Bronchial smooth muscle cell (primary cell): ENCODE data around the gene SMCP. TPM values are rescaled to one million over a fixed set of nuclear protein-coding genes. Genes with fewer than 3 reads are reported as not detected.

Source experiments
- total RNA-seq: library from RNA; depleted of rRNA; stranded (reverse); fragments of >200 nt; gene quantifications from 2 replicates; pipeline ENCODE4 v1.2.1, GENCODE V29; 2014

SMCP gene, protein sequence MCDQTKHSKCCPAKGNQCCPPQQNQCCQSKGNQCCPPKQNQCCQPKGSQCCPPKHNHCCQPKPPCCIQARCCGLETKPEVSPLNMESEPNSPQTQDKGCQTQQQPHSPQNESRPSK
- total RNA-seq: not detected in 2 replicates

DNA sequence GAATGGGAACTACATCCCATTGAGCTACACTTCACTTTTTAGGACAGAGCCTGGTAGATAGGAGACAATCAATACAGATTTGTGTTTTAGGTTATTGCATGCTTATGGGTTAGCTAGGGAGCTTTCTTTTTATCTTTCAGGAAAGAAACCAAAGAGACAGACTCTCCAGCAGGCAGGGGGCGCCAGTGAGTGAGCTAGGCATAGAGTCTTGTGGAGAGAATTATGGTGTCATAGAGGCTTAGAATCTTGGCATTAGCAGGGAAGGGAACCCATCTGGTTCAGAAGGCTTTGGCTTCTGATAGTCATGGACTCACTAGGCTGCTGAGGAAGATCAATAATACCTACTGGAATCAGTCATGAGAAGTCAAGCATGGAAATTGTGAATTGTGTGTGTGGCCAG, at the start of gene SMCP:
TSS of gene SMCP (plus strand) at position 281 of the 400 bp plus-strand sequence. CDS start 6,101 bp downstream, outside the sequence.

GRCh38 chr1:152842556-152842955, 35.6 kb upstream of the SMCP start, which contains the start of gene LCE6A:
TSS of gene LCE6A (plus strand) at chr1:152842856. CDS start at chr1:152843521, 665 bp downstream.

DNA sequence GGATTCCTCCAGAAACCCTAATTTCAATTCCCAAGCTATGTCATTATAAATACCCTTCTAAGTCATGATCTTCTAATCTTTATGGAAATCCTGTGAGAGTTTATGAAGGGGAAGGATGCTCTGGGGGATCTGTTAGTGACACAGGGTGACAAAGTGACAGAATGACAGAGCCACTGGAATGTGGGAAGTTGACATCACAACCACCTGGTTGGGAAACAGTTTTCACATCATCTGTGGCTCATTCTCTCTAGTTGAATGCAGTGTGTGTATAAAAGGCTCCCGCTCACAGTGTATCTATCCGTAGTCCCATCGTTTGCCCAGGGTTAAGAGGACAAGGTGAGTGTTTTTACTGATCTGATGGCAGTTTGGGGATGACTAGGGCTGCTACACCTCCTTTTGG, 18.4 kb upstream of the SMCP start, which contains the start of gene LCE7A:
TSS of gene LCE7A (plus strand) at position 301 of the 400 bp plus-strand sequence. CDS start 702 bp downstream, outside the sequence.

GRCh38 chr1:152907686-152908601, 29.8 kb downstream of the SMCP start, which contains the start of gene IVL:
TSS of gene IVL (plus strand) at chr1:152908546. CDS start at chr1:152909798, 1,252 bp downstream.

Other genes starting within 250 kb of the SMCP start
- not detected in 2 replicates for gene LCE2D, start 214.9 kb upstream of the SMCP start, total RNA-seq
- gene LCE2C, start 203.0 kb upstream of the SMCP start, total RNA-seq: not detected in 2 replicates
- gene LCE2B, start 192.2 kb upstream of the SMCP start, total RNA-seq: not detected in 2 replicates
- not detected in 2 replicates for gene LCE2A, start 180.0 kb upstream of the SMCP start, total RNA-seq
- gene LCE4A, start 170.2 kb upstream of the SMCP start, total RNA-seq: not detected in 2 replicates
- not detected in 2 replicates for gene KPRP, start 120.3 kb upstream of the SMCP start, total RNA-seq
- gene LCE1F, start 103.2 kb upstream of the SMCP start, total RNA-seq: not detected in 2 replicates
- gene LCE1E, start 92.1 kb upstream of the SMCP start, total RNA-seq: not detected in 2 replicates
- not detected in 2 replicates for gene LCE1D, start 81.6 kb upstream of the SMCP start, total RNA-seq
- not detected in 2 replicates for gene LCE1C, start 71.7 kb upstream of the SMCP start, total RNA-seq
- gene LCE1B, start 66.4 kb upstream of the SMCP start, total RNA-seq: not detected in 2 replicates
- not detected in 2 replicates for gene LCE1A, start 50.8 kb upstream of the SMCP start, total RNA-seq
- gene LCE6A, start 35.5 kb upstream of the SMCP start, total RNA-seq: not detected in 2 replicates
- not detected in 2 replicates for gene LCE7A, start 18.3 kb upstream of the SMCP start, total RNA-seq
- gene IVL, start 30.2 kb downstream of the SMCP start, total RNA-seq: not detected in 2 replicates
- not detected in 2 replicates for gene SPRR5, start 68.9 kb downstream of the SMCP start, total RNA-seq
- not detected in 2 replicates for gene SPRR4, start 92.3 kb downstream of the SMCP start, total RNA-seq
- not detected in 2 replicates for gene SPRR1A, start 105.8 kb downstream of the SMCP start, total RNA-seq
- 0.43 TPM in 1 of 2 replicates, not detected in the other for gene SPRR3, start 123.4 kb downstream of the SMCP start, total RNA-seq
- gene SPRR1B, start 152.9 kb downstream of the SMCP start, total RNA-seq: 0.17 TPM in 1 of 2 replicates, not detected in the other
- gene SPRR2D, start 162.8 kb downstream of the SMCP start, total RNA-seq: not detected in 2 replicates
- not detected in 2 replicates for gene SPRR2A, start 179.2 kb downstream of the SMCP start, total RNA-seq
- gene SPRR2B, start 193.3 kb downstream of the SMCP start, total RNA-seq: not detected in 2 replicates
- not detected in 2 replicates for gene SPRR2E, start 216.2 kb downstream of the SMCP start, total RNA-seq
- gene SPRR2F, start 235.2 kb downstream of the SMCP start, total RNA-seq: not detected in 2 replicates